HG03565 (cell line): Measurements from ENCODE around the gene MUSTN1.

ENCODE experiments used
- ATAC-seq: cut with Tn5 transposase; IDR thresholded peaks from one replicate; pipeline ENCODE4 v1.9.1; 2021; ENCODE audit warnings: mild to moderate bottlenecking, moderate library complexity; ENCODE audit not compliant: unreplicated experiment

The MUSTN1 gene

DNA sequence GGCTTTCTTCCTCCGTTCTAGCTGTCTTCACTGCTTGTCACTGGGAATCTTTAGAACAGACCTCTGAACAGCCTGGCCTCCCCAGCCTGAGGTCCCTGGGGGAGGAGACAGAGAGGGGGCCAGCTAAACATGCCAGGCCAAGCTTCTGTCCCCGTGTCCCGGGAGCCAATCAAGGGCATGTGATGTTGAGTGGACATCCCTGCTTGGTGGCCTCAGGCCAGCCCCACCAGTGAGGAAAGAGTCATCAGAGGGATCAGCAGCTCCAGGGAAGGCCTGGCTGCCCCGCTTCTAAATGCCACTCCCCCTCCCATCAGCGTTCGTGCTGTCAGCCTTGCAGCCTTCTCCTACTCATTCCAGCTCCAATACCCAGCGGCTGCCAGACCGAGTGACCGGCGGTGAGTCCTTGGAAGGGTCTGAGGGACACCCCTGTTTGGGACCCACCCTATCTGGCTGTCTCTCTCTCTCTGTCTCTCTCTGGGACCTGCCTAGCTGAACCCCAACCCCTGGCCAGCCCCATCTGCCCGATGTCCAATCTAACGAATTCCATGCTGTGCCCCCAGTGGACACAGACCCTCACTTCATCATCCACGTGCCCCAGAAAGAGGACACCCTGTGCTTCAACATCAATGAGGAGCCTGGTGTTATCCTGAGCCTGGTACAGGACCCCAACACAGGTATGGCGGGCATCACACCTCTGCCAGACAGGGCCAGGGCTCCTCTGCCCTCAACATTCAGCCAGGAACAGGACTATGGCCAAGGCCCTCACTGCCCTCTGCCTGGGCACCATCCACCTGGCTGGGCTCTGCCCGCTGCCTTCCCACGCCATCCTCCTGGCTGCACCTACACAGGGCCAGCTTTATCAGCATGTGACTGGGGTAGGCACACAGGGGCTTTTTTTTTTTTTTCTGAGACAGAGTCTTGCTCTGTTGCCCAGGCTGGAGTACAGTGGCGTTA is 46.9 kb downstream of the MUSTN1 start:
- no peak for ATAC-seq

- no peak for ATAC-seq
These were observed 47.6 kb downstream of the MUSTN1 start for GRCh38 chr3:52787246-52787645.

DNA sequence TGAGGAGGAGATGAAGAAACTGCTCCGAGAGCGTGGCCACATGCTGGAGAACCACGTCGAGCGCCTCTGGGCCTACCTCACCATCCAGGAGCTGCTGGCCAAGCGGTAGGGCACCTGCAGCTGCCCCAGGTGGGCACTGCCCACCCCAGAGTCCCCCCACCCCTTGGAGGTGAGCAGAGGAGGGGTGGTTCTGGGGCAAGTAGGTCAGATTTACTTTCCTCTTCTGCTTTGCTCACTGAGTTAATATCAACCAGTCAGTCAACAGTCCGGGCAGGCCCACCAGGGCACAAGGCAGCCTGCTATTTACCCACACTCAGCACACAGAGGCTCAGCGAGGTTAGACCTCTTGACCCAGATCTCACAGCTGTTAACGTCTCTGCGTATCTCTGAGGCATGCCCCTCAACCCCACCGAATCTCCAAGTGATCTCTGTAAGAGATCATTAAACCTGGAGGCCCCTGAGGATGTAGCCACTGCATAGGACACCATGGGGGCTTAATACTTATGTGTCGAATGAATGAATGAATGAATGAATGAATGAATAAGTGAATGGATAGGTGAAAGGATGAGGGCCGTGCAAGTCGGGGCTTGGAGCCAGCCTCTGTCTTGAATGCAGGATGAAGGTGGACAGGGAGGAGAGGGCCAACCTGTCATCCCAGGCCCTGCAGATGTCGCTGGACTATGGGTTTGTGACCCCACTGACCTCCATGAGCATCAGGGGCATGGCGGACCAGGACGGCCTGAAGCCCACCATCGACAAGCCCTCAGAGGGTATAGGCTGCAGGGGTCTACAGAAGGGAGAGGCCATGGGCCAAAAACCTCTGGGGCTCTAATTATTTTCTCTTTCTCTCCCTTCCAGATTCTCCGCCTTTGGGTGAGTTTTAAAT is 48.2 kb downstream of the MUSTN1 start:
- ATAC-seq = no peak

DNA sequence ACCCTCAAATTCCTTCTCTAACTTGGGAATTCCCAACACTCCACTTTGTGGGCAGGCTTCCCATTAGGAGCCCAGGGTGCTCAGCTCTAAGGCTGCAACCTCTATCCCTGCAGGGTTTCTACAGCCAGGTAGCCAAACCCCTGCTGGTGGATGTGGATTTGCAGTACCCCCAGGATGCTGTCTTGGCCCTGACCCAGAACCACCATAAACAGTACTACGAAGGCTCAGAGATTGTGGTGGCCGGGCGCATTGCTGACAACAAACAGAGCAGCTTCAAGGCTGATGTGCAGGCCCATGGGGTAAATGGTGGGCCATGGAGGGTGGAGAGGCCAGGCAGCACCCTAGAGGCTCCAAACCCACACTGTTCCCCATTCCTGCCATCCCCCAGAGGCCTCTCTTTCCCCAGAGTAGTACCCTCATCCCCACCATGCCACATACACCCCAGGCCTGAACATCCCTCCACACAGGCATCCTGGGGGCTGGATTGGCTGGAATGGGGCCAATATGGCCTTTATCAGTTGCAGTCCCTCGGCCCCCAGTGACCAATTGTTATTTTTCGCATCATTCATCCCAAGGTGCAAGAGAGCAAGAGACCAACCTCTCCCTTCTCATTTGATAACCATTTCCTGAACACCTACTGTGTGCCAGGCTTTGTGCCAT is 49.8 kb downstream of the MUSTN1 start:
- ATAC-seq = no peak

- no peak for ATAC-seq
These were observed 50.7 kb downstream of the MUSTN1 start for GRCh38 chr3:52784021-52784621.

GRCh38 chr3:52783211-52783555 is 51.6 kb downstream of the MUSTN1 start:
- no peak for ATAC-seq
